IMR-90 (cell line): ENCODE data around the gene SNAPIN. TPM values are rescaled to one million over a fixed set of nuclear protein-coding genes. Genes with fewer than 3 reads are reported as not detected.

Experiments used
- ATAC-seq: fragments of 200-7000 bp; cut with Tn5 transposase; 2 replicates; pipeline ENCODE4 v1.9.1; 2020; ENCODE audit warnings: low read depth, mild to moderate bottlenecking, moderate library complexity
- BruUV-seq: library from RNA; stranded (reverse); fragments of 400-500 nt; replicated peaks from 2 replicates; lab custom pipeline; 2021; lab: Mats Ljungman, UMichigan
- CTCF ChIA-PET: fragments of 300-600 bp; formaldehyde crosslinking; extraction: SDS; loops from one replicate; lab custom pipeline; 2021; ENCODE audit warnings: antibody characterized with exemption; lab: Yijun Ruan, JAX
- POLR2A ChIA-PET: fragments of 300-600 bp; sonication (Branson Sonifier 250); formaldehyde crosslinking; loops from one replicate; lab custom pipeline; 2022; ENCODE audit warnings: antibody characterized with exemption; ENCODE audit not compliant: unreplicated experiment; lab: Charles Lee
- DNase-seq: peaks from one replicate; pipeline ENCODE4 v3.0.0; 2013
- H2AFZ ChIP-seq: replicated peaks from 2 replicates; pipeline ENCODE3; 2013; ENCODE audit warnings: low read length, mild to moderate bottlenecking; ENCODE audit not compliant: poor library complexity
- H2AK5ac ChIP-seq: 2 replicates; pipeline ENCODE4 v1.6.1; 2013; ENCODE audit warnings: low read depth, low read length, inconsistent platforms
- H2AK9ac ChIP-seq: replicated peaks from 2 replicates; pipeline ENCODE3; 2013; ENCODE audit warnings: mild to moderate bottlenecking, low read depth, low read length, moderate library complexity; ENCODE audit not compliant: poor library complexity
- H2BK120ac ChIP-seq: 2 replicates; pipeline ENCODE4 v1.6.1; 2013; ENCODE audit warnings: low read depth, low read length, inconsistent platforms
- H2BK15ac ChIP-seq: 3 replicates; pipeline ENCODE4 v1.6.1; 2013; ENCODE audit warnings: low read depth, low read length, inconsistent platforms
- H2BK20ac ChIP-seq: 2 replicates; pipeline ENCODE4 v1.6.1; 2013; ENCODE audit warnings: low read depth, mild to moderate bottlenecking, inconsistent platforms, low read length, moderate library complexity
- H2BK5ac ChIP-seq: 2 replicates; pipeline ENCODE4 v1.6.1; 2013; ENCODE audit warnings: mild to moderate bottlenecking, low read depth, low read length, inconsistent platforms; ENCODE audit not compliant: poor library complexity, severe bottlenecking
- H3K14ac ChIP-seq: replicated peaks from 2 replicates; pipeline ENCODE4 v1.6.1; 2013; ENCODE audit warnings: low read depth, low read length, inconsistent platforms
- H3K18ac ChIP-seq: 2 replicates; pipeline ENCODE4 v1.6.1; 2013; ENCODE audit warnings: low read depth, low read length, control low read depth
- H3K23ac ChIP-seq: 2 replicates; pipeline ENCODE4 v1.6.1; 2013; ENCODE audit warnings: low read depth, low read length, inconsistent platforms
- H3K27ac ChIP-seq: 2 replicates; pipeline ENCODE4 v1.5.1; 2013; ENCODE audit warnings: mild to moderate bottlenecking, control low read depth, low read length; ENCODE audit not compliant: insufficient read depth
- H3K27me3 ChIP-seq: 2 replicates; pipeline ENCODE4 v1.6.1; 2013; ENCODE audit warnings: low read length; ENCODE audit not compliant: control insufficient read depth, insufficient read depth
- H3K36me3 ChIP-seq: 2 replicates; pipeline ENCODE4 v1.6.1; 2013; ENCODE audit warnings: low read length, mixed read lengths; ENCODE audit not compliant: control insufficient read depth, insufficient read depth
- H3K4ac ChIP-seq: 2 replicates; pipeline ENCODE4 v1.6.1; 2013; ENCODE audit warnings: low read depth, low read length, inconsistent platforms
- H3K4me1 ChIP-seq: 2 replicates; pipeline ENCODE4 v1.6.1; 2013; ENCODE audit warnings: low read length, mixed read lengths; ENCODE audit not compliant: control insufficient read depth, insufficient read depth
- H3K4me2 ChIP-seq: 2 replicates; pipeline ENCODE4 v1.6.1; 2013; ENCODE audit warnings: low read depth, mild to moderate bottlenecking, control low read depth, low read length, moderate library complexity
- H3K4me3 ChIP-seq: 2 replicates; pipeline ENCODE4 v1.5.1; 2013; ENCODE audit warnings: low read depth, mild to moderate bottlenecking, control low read depth, low read length, moderate library complexity; ENCODE audit not compliant: insufficient read depth
- H3K56ac ChIP-seq: 2 replicates; pipeline ENCODE4 v1.6.1; 2013; ENCODE audit warnings: low read length, inconsistent platforms; ENCODE audit not compliant: insufficient read depth; ENCODE audit errors: extremely low read depth
- H3K79me1 ChIP-seq, 2 experiments: 2 replicates each; pipeline ENCODE4 v1.6.1; 2013; ENCODE audit warnings: low read length in 2 of 2, inconsistent platforms in 1 of 2, low read depth in 1 of 2
- H3K9ac ChIP-seq: 2 replicates; pipeline ENCODE4 v1.6.1; 2013; ENCODE audit warnings: low read depth, low read length, control low read depth
- H3K9me1 ChIP-seq: 2 replicates; pipeline ENCODE4 v1.6.1; 2013; ENCODE audit warnings: low read length, inconsistent platforms; ENCODE audit not compliant: insufficient read depth
- H3K9me3 ChIP-seq: 2 replicates; pipeline ENCODE4 v1.6.1; 2013; ENCODE audit warnings: low read length; ENCODE audit not compliant: control insufficient read depth, insufficient read depth
- H4K20me1 ChIP-seq: 2 replicates; pipeline ENCODE4 v1.6.1; 2013; ENCODE audit warnings: low read length, inconsistent platforms; ENCODE audit not compliant: insufficient read depth
- H4K5ac ChIP-seq: 2 replicates; pipeline ENCODE4 v1.6.1; 2013; ENCODE audit warnings: mild to moderate bottlenecking, low read depth, low read length, control low read depth
- H4K8ac ChIP-seq, 2 experiments: 2 replicates each; pipeline ENCODE4 v1.6.1; 2013; ENCODE audit warnings: low read depth in 2 of 2, low read length in 2 of 2, control low read depth in 1 of 2, inconsistent platforms in 1 of 2
- H4K91ac ChIP-seq: 2 replicates; pipeline ENCODE4 v1.6.1; 2013; ENCODE audit warnings: low read depth, low read length, inconsistent platforms; ENCODE audit not compliant: insufficient read depth
- CEBPB ChIP-seq: IDR thresholded peaks from 2 replicates; pipeline ENCODE4 v1.6.1; 2012; ENCODE audit warnings: low read depth, low read length, improper control_type of control experiment
- CTCF ChIP-seq: conservative IDR thresholded peaks from 2 replicates; pipeline ENCODE4 v1.5.1; 2012; ENCODE audit warnings: mild to moderate bottlenecking, low read depth, low read length, improper control_type of control experiment
- ELK1 ChIP-seq: fragments of 150-350 bp; IDR thresholded peaks from 2 replicates; pipeline ENCODE4 v1.6.1; 2016; ENCODE audit warnings: low read depth, mild to moderate bottlenecking, low read length, moderate library complexity, borderline replicate concordance
- MAFK ChIP-seq: IDR thresholded peaks from 2 replicates; pipeline ENCODE4 v1.6.1; 2012; ENCODE audit warnings: low read depth, low read length, improper control_type of control experiment
- WGBS, 2 experiments: methylation state at CpG; one replicate each; pipeline versions ENCODE4 v1.1.5 to v1.1.7; 2013; ENCODE audit warnings: missing lambda C conversion rate in 2 of 2; ENCODE audit not compliant: insufficient read length in 1 of 2; ENCODE audit errors: extremely low coverage in 2 of 2; 5-methylcytosine and 5-hydroxymethylcytosine counted together
- dilution Hi-C: fragments of 300-500 bp; cut with HindIII; formaldehyde crosslinking; loops from one replicate; pipeline ENCODE4 v1.14.3; 2018; ENCODE audit warnings: low sequenced_read_pairs; ENCODE audit not compliant: unreplicated experiment
- in situ Hi-C: fragments of 300-500 bp; cut with MboI; formaldehyde crosslinking; loops from 3 replicates; pipeline ENCODE4 v1.14.3; 2019; ENCODE audit warnings: low sequenced_read_pairs, inconsistent platforms, mixed read lengths
- intact Hi-C: fragments of 100-400 bp; cut with micrococcal nuclease; formaldehyde crosslinking; loops from 2 replicates; pipeline ENCODE4 v1.10.0; 2022
- polyA plus RNA-seq, 3 experiments: library from polyadenylated mRNA; depleted of rRNA; stranded (reverse); fragments of >200 nt; gene quantifications; 2 replicates each; pipeline ENCODE4 v1.2.3, GENCODE V29; 2012; ENCODE audit warnings: low replicate concordance in 1 of 3
- total RNA-seq: library from RNA; depleted of rRNA; stranded (reverse); fragments of >200 nt; gene quantifications from 2 replicates; pipeline ENCODE4 v1.2.3, GENCODE V29; 2012

SNAPIN gene
- total and polyA plus RNA-seq, 2 of the 4 experiments (the other 2 are of a cell fraction): 37.4 to 40.9 TPM

- ChIA-PET POLR2A (interaction anchor here (0.6 to 1.5 kb wide), 4 partner anchors 11 to 65 kb away, joined by 3 to 14 read pairs (median 4); no protein-coding TSS in a partner anchor), CTCF (interaction anchor here (1.3 to 1.6 kb wide), 5 partner anchors 15 to 122 kb away, joined by 4 to 11 read pairs (median 6); no protein-coding TSS in a partner anchor)
- TF ChIP-seq CEBPB: no peak
- TF ChIP-seq CTCF: no peak
- no peak for TF ChIP-seq MAFK
- no peak for TF ChIP-seq ELK1
- ATAC-seq: no peak
- H2BK20ac ChIP-seq: no peak overlapping the region
- no peak overlapping the region for H3K14ac ChIP-seq
- H3K23ac ChIP-seq: no peak overlapping the region
- H2AFZ ChIP-seq: peak overlapping the region; percentile 93
- H2AK9ac ChIP-seq: peak overlapping the region; percentile 100
- no peak overlapping the region for H3K4me2 ChIP-seq
- no peaks in the 10 kb centered on the region for H3K9me3 ChIP-seq
- H2BK15ac ChIP-seq: no peak overlapping the region
- peaks cover 3% of the 10 kb centered on the region for H3K4me1 ChIP-seq
- H4K91ac ChIP-seq: 0 out of 2 replicates have a peak overlapping the region, but pooled peaks have one; percentile 42
- H3K9ac ChIP-seq: no peak overlapping the region
- dilution Hi-C loops: no loop called here
- peaks cover 25 to 38% of the 10 kb centered on the region in 2 experiments for H3K79me1 ChIP-seq
- H3K27ac ChIP-seq: no peak overlapping the region
- no peak overlapping the region for H3K18ac ChIP-seq
- no peaks in the 10 kb centered on the region for H3K27me3 ChIP-seq
- peak overlapping the region; percentile 15; the same call in 1 of the 2 replicates for H2AK5ac ChIP-seq
- H2BK120ac ChIP-seq: no peak overlapping the region
- BruUV-seq: no TSS peak
- peaks cover 23% of the 10 kb centered on the region; the same call in 1 of the 2 replicates for H4K20me1 ChIP-seq
- in situ Hi-C loops: no loop called here
- H3K56ac ChIP-seq: no peak overlapping the region
- H3K9me1 ChIP-seq: peaks cover 8% of the 10 kb centered on the region; the same call in 1 of the 2 replicates
- 49% methylated on average over 6 of the region's 18 CpGs; no CpG with 5 or more reads in 1 of the 2 experiments for WGBS, 2 experiments
- H2BK5ac ChIP-seq: no peak overlapping the region
- H3K4ac ChIP-seq: no peak overlapping the region
- intact Hi-C loops: no loop called here
- no peak for DNase-seq
- peak overlapping the region; percentile 11; the same call in 1 of the 2 replicates for H4K5ac ChIP-seq
- H3K4me3 ChIP-seq: no peak overlapping the region
- H4K8ac ChIP-seq: peak overlapping the region; percentile 6 to 53; a peak in 2 of 4 replicates
- H3K36me3 ChIP-seq: peaks cover 18% of the 10 kb centered on the region
Observed at GRCh38 chr1:153633161-153633753, 25.2 kb upstream of the SNAPIN start.
